DND-41 (cell line): Measurements from ENCODE around the gene APBB2.

ENCODE experiments used
- ATAC-seq: fragments of 200-7000 bp; cut with Tn5 transposase; 3 replicates; pipeline ENCODE4 v1.9.1; 2021; ENCODE audit warnings: low read depth; ENCODE audit not compliant: insufficient read depth
- DNase-seq: peaks from one replicate; pipeline ENCODE4 v3.0.0-alpha.2; 2020
- H2AFZ ChIP-seq: 2 replicates; pipeline ENCODE4 v1.6.0; 2012; ENCODE audit warnings: low read depth, low read length
- H3K27ac ChIP-seq: 2 replicates; pipeline ENCODE4 v1.5.1; 2012; ENCODE audit warnings: low read length, inconsistent platforms
- H3K27me3 ChIP-seq: fragments of 200-600 bp; sonication (generic); 2 replicates; pipeline ENCODE4 v1.6.0; 2012; ENCODE audit warnings: low read length, mild to moderate bottlenecking, inconsistent platforms; ENCODE audit not compliant: insufficient read depth, poor library complexity
- H3K36me3 ChIP-seq: 2 replicates; pipeline ENCODE4 v1.5.1; 2012; ENCODE audit warnings: low read length, inconsistent platforms; ENCODE audit not compliant: insufficient read depth
- H3K4me1 ChIP-seq: 2 replicates; pipeline ENCODE4 v1.5.1; 2012; ENCODE audit warnings: mild to moderate bottlenecking, low read length; ENCODE audit not compliant: insufficient read depth
- H3K4me2 ChIP-seq: 2 replicates; pipeline ENCODE4 v1.6.0; 2012; ENCODE audit warnings: mild to moderate bottlenecking, moderate library complexity, low read length, inconsistent platforms; ENCODE audit not compliant: insufficient read depth
- H3K4me3 ChIP-seq, 2 experiments: fragments of 200-600 bp in 1 of 2; shearing (Covaris generic) in 1 of 2; 2 replicates each; pipeline ENCODE4 v1.5.1; 2012 to 2016; ENCODE audit warnings: inconsistent platforms in 2 of 2, low read length in 2 of 2, mild to moderate bottlenecking in 2 of 2, low read depth in 1 of 2, moderate library complexity in 1 of 2
- H3K79me2 ChIP-seq: 2 replicates; pipeline ENCODE4 v1.6.0; 2012; ENCODE audit warnings: low read length, inconsistent platforms; ENCODE audit not compliant: insufficient read depth
- H3K9ac ChIP-seq: 2 replicates; pipeline ENCODE4 v1.6.0; 2012; ENCODE audit warnings: low read depth, mild to moderate bottlenecking, inconsistent platforms, low read length, moderate library complexity
- H3K9me3 ChIP-seq: 2 replicates; pipeline ENCODE4 v1.5.1; 2012; ENCODE audit warnings: low read length, moderate library complexity, mild to moderate bottlenecking, inconsistent platforms; ENCODE audit not compliant: insufficient read depth, severe bottlenecking
- H4K20me1 ChIP-seq: 2 replicates; pipeline ENCODE4 v1.6.0; 2012; ENCODE audit warnings: low read length; ENCODE audit not compliant: insufficient read depth
- CTCF ChIP-seq: IDR thresholded peaks from 2 replicates; pipeline ENCODE4 v1.5.1; 2012; ENCODE audit warnings: borderline replicate concordance, low read length, moderate library complexity, mild to moderate bottlenecking; ENCODE audit not compliant: poor library complexity, severe bottlenecking; ENCODE audit errors: extremely low read depth
- EZH2 ChIP-seq: IDR thresholded peaks from 3 replicates; pipeline ENCODE4 v1.6.1; 2012; ENCODE audit warnings: borderline replicate concordance, low read depth, mild to moderate bottlenecking, moderate library complexity, low read length, inconsistent platforms; ENCODE audit not compliant: severe bottlenecking

Gene APBB2

DNA sequence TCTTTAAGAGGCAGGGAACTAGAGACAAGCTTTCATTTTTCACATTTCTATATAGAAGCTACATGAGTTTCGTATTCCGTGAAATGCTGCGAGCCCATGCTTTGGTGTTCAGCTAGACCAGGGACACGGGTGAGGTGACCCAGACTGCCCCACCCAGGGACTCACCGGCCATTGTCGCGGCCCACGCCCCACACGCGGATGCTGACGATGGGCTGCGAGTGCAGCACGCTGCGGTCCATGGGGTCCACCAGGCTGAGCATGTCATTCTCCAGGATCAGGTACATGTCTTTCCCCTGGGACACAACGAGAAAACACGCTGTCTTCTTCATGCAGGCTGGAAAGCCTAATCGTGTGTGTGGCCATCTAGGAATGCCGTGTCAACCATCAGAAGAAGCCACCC lies 324.1 kb downstream of the APBB2 start:
- DNase-seq (no peak), ATAC-seq (no peak)
- H3K4me3 ChIP-seq, result no peak overlapping the region
- no peak overlapping the region for H3K4me2 ChIP-seq
- no peak overlapping the region for H3K27ac ChIP-seq
- H4K20me1 ChIP-seq, result no peaks in the 10 kb centered on the region
- H3K4me1 ChIP-seq, result no peaks in the 10 kb centered on the region
- no peaks in the 10 kb centered on the region for H3K79me2 ChIP-seq
- H3K27me3 ChIP-seq, result peaks cover 5% of the 10 kb centered on the region
- no peak overlapping the region for H2AFZ ChIP-seq
- no peaks in the 10 kb centered on the region for H3K36me3 ChIP-seq
- TF ChIP-seq EZH2, result no peak
- TF ChIP-seq CTCF, result no peak
- no peaks in the 10 kb centered on the region for H3K9me3 ChIP-seq
- H3K9ac ChIP-seq, result no peak overlapping the region

GRCh38 chr4:40888933-40889332 lies 325.4 kb downstream of the APBB2 start:
- Histone ChIP-seq H3K79me2 (no peaks in the 10 kb centered on the region), H3K36me3 (no peaks in the 10 kb centered on the region), H3K9me3 (no peaks in the 10 kb centered on the region), H4K20me1 (no peaks in the 10 kb centered on the region), H2AFZ (no peak overlapping the region), H3K9ac (no peak overlapping the region), H3K4me3 (no peak overlapping the region), H3K4me1 (no peaks in the 10 kb centered on the region), H3K27ac (no peak overlapping the region), H3K27me3 (peaks cover 10% of the 10 kb centered on the region), H3K4me2 (no peak overlapping the region)
- no peak for ATAC-seq
- no peak for DNase-seq
- TF ChIP-seq EZH2 (no peak), CTCF (no peak)

- Histone ChIP-seq H3K4me3 (no peak overlapping the region), H3K9me3 (no peaks in the 10 kb centered on the region), H3K27ac (no peak overlapping the region), H3K27me3 (peaks cover 9% of the 10 kb centered on the region), H4K20me1 (no peaks in the 10 kb centered on the region), H2AFZ (no peak overlapping the region), H3K36me3 (no peaks in the 10 kb centered on the region), H3K79me2 (no peaks in the 10 kb centered on the region), H3K4me1 (no peaks in the 10 kb centered on the region), H3K4me2 (no peak overlapping the region), H3K9ac (no peak overlapping the region)
- TF ChIP-seq CTCF (no peak), EZH2 (no peak)
- DNase-seq, result no peak
- ATAC-seq, result no peak
Measured at GRCh38 chr4:40887764-40888131, 326.6 kb downstream of the APBB2 start.

DNA sequence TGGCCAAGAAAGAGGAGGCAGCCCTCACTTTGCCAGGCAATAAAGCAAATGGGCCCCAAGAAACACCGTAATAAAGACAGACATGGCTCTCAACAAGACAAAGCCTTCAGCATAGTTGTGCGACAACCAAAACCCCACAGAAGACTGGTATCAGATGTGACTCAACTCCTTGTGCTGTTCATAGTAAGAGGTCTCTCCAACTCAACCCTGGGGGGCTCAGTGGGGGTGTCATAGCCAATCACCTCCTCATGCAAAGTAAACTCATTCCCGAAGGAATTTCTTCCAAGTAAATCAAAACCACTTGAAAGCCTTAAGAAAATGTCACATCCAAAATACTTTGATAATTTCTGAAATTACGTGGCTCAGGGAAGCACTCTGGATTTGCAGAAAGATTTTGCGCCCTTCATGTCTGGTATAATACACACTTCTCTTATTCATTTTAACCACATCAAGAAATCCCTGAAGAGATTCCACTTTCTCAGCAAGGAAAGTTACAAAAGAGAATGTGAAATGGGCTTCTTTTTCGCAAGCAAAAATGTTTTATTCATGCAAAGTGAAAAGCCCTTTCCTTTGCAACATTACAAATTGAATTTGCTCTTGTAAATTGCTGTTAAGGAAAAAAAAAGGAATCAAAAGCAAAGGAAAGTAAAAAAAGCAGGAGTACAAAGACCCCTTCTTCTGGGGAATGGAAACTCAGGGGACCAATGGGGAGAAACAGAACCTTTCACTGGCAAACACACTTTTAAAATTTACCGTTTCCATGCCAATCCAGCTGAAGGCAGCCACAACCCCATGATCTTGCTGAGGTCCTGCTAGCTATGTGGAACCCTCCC lies 327.2 kb downstream of the APBB2 start:
- Histone ChIP-seq H3K4me3 (no peak overlapping the region), H3K27ac (no peak overlapping the region), H3K9me3 (no peaks in the 10 kb centered on the region), H3K27me3 (peaks cover 9% of the 10 kb centered on the region), H3K9ac (no peak overlapping the region), H4K20me1 (no peaks in the 10 kb centered on the region), H3K36me3 (no peaks in the 10 kb centered on the region), H3K4me1 (no peaks in the 10 kb centered on the region), H3K79me2 (no peaks in the 10 kb centered on the region), H2AFZ (no peak overlapping the region), H3K4me2 (no peak overlapping the region)
- DNase-seq (no peak), ATAC-seq (no peak)
- TF ChIP-seq EZH2 (no peak), CTCF (no peak)
